GM18526 (cell line): ENCODE data around the gene NELFA.

Source experiments
- POLR2A ChIP-seq: IDR thresholded peaks from 3 replicates; pipeline ENCODE4 v1.6.1; 2011; ENCODE audit not compliant: insufficient read length; ENCODE audit errors: extremely low read depth

The NELFA gene

DNA sequence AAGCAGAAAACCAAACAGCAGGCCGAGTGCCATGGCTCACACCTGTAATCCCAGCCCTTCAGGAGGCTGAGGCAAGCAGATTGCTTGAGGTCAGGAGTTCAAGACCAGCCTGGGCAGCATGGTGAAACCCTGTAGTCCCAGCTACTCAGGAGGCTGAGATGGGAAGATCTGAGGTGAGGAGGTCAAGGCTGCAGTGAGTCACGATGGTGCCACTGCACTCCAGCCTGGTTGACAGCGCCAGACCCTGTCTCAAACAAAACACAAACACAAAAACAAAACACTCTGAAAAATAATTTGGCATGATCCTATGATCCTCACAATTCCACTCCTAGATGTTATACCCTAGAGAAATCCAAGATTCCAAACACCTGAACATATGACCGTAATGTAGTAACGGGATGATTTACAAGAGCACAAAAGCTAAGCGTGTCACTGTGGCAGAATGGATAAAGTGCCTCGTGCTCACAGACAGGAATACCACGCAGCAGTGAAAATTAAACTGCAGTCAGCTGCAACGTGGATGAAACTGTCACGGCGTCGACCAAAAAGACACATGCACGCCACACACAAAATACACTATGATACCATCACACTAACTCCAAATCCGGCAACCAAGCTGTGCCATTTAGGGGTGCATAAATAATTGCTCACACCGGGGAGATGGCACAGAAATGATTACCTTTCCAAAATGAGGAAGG lies 1.7 kb downstream of the NELFA start:
- no peak for TF ChIP-seq POLR2A

DNA sequence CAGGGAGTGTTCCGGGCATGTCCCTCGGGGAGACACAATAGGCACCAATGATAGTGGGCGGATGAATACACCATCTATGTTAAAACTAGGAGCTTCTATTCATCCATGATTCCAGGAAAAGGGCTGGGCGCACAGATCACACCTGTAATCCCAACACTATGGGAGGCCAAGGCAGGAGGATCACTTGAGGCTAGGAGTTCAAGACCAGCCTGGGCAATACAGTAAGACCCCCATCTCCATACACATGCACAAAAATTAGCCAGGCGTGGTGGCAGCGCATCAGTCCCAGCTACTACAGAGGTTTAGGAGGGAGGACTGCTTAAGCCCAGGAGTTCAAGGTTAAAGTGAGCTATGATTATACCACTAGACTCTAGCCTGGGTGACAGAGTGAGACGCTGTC lies 2.4 kb downstream of the NELFA start:
- no peak for TF ChIP-seq POLR2A

DNA sequence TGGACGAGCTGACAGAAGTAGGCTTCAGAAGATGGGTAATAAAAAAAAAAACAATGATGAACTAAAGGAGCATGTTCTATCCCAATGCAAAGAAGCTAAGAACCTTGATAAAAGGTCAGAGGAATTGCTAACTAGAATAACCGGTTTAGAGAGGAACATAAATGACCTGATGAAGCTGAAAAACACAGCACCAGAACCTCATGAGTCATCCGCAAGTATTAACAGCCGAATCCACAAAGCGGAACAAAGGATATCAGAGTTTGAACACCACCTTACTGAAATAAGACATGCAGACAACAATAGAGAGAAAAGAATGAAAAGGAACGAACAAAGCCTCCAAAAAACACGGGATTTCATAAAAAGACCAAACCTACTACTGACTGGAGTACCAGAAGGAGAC lies 10.5 kb downstream of the NELFA start:
- no peak for TF ChIP-seq POLR2A

DNA sequence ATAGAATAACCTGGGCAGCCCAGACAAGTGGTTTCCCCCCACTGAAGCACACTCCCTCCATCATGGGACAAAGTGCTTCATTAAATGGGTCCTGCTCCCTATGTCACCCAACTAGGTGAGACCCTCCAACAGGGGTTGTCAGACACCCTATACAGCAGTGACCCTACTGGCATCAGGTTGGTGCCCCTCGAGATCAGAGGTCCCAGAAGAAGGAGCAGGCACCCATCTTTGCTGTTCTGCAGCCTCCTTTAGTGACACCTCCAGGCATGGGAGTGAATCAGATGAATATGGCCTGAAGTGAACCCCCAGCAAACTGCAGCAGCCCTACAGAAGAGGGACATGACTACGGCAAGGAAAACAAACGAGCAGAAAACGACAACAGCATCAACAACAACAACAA lies 11.1 kb downstream of the NELFA start:
- no peak for TF ChIP-seq POLR2A

DNA sequence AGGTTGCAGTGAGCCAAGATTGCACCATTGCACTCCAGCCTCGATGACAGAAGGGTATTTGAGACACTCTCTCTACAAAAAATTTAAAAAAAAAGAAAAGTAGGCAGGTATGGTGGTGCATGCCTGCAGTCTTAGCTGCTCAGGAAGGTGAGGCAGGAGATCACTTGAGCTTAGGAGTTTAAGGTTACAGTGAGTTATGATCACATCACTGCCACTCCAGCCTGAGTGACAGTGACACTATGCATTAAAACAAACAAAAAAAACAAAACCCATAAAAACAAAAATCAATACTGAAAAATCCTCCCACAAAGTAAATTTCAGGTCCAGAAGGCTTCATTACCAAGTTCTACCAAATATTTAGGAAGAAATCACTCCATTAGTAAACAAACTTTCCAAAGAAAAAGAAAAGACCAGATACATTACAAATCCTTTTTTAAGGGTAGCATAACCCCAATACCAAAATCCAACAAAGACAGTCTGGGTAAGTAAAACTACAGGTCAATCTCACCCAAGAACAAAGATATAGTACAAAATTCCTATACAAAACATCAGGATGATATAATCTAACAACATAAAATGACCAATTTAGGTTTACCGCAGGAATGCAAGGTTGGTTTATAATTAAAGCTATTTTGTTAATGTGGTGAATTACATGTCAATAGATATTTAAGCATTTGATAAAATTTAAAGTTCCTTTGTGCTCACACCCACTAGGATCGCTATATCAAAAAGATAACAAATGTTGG lies 11.7 kb downstream of the NELFA start:
- no peak for TF ChIP-seq POLR2A

DNA sequence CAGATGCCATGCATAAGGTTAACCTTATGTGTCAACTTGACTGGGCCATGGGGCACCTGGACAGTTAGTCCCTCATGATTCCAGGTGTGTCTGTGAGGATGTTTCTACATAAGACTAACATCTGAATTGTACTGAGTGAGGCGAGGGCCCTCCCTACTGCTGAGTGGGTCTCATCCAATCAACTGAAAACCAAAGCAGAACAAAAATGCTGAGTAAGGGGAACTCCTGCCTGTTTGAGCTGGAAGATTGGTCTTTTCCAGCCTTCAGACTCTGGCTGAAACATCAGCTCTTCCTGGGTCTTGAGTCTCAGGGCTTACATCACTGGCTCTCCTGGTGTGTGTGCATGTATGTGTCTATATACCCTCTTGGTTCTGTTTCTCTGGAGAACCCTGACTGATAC lies 13.8 kb downstream of the NELFA start:
- no peak for TF ChIP-seq POLR2A

DNA sequence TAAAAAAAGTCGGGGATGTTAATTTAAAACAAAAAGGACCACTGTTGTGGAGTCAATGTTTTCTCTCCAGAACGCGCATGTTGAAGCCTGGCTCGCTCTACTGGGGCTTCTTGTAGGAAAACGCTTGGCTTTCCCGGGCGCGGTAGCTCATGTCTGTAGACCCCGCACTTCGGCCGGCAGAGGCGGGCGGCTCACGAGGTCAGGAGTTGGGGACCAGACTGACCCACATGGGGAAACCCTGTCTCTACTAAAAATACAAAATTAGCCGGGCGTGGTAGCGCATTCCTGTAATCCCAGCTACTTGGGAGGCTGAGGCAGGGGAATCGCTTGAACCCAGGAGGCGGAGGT lies 15.6 kb downstream of the NELFA start:
- TF ChIP-seq POLR2A = no peak

DNA sequence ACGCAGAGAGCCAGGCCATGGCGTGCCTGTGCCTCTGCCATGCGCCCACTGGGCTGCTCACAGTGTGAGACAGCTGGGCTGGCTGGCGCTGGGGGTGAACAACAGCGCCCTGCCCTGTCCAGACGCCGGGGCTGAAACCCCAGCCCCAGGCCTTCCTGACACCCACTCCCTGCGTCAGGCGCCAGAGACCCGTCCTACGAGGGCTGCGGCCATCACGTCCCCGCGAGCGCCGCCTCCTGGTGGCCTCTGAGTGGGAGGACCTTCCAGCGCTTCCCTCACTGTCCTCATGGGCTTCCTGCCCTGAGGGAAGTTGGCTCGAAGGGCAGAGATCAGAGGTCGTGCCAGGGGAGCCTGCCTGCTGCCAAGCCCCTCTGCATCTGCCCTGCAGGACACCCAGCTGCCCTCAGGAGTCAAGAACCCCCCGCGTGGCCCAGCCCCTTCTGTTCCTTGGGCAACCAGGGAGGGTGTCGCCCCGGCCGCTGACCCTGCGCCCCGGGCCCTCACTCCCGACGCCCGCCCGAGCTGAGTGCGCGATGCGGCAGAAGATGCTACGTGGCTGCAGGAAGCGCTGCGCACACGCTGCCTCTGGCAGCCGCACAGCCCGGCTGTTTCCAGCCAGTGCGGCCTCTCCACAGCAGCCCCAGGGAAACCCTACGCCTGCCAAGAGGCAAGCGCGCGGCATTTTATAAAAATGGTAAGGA lies 16.2 kb downstream of the NELFA start:
- no peak for TF ChIP-seq POLR2A

DNA sequence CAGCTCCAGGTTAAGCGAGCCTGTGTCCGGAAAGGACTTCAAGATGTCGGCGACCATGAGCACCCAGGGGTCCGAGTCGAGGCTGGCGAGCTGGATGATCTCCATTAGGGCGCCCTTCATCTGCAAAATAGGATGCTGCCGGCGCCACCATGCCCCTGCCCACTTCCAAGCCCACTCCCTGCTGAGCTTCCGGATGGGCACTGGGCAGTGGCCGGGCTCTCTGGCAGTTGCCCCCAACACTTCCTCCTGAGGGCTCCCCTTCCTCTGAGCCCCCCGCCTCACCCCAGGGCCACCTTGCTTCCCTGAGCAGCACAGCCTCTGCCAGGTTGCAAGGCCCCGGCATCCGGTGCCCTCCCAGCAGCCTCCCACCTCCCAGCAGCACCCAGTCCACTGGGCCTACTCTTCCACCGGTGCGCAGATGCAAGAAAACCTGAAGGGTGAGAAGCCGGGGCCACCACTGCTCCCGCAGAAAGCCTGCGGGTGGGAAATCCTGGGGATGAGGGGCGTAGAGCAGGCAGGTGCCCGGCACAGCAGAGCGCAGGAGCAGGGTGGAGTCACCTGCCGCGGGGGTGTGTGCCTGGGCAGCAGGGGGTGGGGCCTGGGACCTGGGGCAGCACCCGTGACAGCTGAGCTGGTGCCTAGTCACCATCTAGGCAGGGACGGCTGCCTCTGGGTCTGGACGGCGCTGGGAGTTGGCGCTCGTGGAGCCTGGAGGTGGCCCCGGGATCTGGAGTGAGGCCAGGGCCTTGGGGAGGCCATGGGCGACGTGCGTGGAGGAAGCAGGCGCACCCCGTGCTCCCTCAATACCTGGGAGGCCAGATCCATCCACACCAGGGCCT lies 17.0 kb downstream of the NELFA start:
- no peak for TF ChIP-seq POLR2A

DNA sequence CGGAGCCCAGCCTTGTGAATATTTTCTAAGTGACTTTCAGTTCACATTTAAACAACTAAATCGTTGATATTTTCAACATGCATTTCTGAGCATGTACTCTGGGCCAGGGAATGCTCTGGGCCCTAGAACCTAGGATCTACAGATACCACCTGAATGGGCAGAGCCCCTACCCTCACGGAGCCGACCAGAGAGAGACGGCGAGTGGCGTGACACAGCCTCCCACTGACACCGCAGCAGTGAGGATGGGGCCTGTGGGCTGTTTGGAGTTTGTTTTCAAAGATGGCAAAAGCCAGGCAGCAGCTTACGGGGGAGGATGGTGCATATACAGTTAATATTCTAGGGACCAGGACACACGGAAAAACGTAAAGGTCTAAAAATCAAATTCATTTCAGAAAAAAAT lies 17.7 kb downstream of the NELFA start:
- no peak for TF ChIP-seq POLR2A

DNA sequence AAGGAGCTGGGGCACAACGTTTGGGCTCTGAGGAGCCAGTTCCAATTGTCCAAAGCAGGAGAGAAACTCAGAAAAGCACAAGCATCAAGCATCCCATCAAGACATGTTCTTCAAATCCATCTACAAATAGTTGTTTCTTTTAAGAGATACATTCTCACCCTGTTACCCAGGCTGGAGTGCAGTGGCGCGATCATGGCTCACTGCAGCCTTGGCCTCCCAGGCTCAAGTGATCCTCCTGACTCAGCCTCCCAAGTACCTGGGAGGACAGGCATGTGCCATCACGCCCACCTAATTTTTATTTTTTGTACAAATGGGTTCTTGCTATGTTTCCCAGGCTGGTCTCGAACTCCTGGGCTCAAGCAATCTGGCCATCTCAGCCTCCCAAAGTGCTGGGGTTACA lies 18.1 kb downstream of the NELFA start:
- TF ChIP-seq POLR2A = no peak

DNA sequence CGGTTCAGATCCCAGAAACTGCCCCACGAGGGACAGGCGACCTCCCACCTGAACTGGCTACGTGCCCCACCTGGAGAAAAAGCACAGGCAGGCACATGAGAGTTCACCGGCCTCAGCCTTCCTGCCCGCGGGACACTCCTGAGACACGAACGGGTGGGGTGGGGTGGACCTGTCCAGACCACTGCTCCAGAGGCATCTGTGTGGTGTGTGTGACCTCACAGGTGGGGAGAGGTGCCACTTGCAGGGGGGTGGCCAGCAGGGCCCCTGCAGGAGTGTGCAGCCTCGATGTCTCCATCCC lies 18.5 kb downstream of the NELFA start:
- no peak for TF ChIP-seq POLR2A

DNA sequence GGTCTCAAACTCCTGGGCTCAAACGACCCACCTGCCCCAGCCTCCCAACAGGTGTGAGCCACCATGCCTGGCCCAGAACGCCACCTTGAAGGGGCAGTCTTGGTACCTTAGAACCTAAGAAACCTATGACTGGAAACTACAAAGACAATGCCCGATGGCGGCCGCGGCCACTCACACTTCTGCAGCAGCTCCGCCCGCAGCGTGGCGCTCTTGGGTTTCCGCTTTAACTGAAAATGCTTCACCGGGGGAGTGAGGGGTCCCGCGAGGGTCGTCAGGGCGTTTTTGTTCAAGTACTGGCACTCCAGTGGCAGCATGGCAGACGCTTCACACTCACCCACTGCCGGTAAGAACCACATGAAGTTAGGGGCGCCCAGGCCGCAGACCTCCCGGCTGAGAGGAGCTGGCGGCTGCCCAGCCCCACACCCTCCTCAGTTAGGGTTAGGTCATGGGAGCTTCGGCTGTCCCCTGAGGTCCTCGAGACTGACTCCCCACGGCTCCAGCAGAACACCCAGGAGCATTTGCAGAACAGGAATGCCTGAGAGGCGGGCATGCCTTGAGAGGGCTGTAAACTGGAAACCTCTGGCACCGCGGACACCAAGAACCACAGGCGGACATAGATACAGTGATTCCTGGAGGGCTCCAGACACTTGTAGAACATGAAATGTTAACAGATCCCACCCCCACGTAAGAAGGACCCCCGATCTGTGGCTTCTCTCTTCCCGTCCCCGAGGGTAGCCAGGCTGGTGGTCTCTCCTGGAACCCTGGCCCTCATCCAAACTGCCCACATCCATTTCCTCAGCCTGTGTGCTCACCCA lies 19.0 kb downstream of the NELFA start:
- no peak for TF ChIP-seq POLR2A

DNA sequence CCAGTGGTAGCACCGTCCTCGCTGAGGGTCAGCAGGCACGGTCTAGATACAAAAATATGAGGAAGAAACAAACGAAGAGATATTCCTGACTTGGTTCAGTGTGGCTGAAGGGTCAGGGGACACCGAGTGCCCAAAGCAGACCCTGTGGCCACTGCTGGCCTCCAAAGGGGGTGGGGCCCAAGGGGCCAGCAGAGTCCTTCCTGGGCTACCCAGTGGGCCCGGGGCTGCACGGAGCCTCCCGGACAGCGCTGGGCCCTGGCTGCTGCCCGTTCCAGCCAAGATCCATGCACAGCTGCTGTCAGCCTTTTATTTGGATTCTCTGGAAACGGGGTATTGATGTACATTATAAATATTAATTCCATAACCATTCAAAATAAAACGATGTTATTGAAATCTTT lies 20.4 kb downstream of the NELFA start:
- no peak for TF ChIP-seq POLR2A
